ENCODE results near the gene WDFY2. TPM values are rescaled to one million over a fixed set of nuclear protein-coding genes. Genes with fewer than 3 reads are reported as not detected.

The WDFY2 gene
- polyA plus RNA-seq, 1 donor from 2014 or later = 5.3 TPM

GRCh38 chr13:51612867-51613266 lies 28.6 kb downstream of the WDFY2 start:
- Histone ChIP-seq H3K36me3 (ENCODE audit: insufficient read depth, low read length) (no peaks in the 10 kb centered on the region), H3K27ac (ENCODE audit: low read length) (no peak overlapping the region), H4K20me1 (ENCODE audit: insufficient read depth) (no peaks in the 10 kb centered on the region), H3K9me3 (ENCODE audit: low read length) (no peaks in the 10 kb centered on the region), H3K79me2 (replicated peaks; ENCODE audit: insufficient read depth, low read length) (peaks cover 13% of the 10 kb centered on the region), H3K4me2 (ENCODE audit: low read length) (no peak overlapping the region), H3K27me3 (ENCODE audit: insufficient read depth, low read depth, low read length) (no peaks in the 10 kb centered on the region), H2AFZ (ENCODE audit: low read depth, low read length) (no peak overlapping the region), H3K9me2 (ENCODE audit: insufficient read depth, low read length) (no peaks in the 10 kb centered on the region), H3F3A (ENCODE audit: insufficient read depth, low read length, poor library complexity, severe bottlenecking) (no peaks in the 10 kb centered on the region), H3K4me3 (ENCODE audit: low read length) (no peak overlapping the region), H3K9ac (ENCODE audit: low read length) (no peak overlapping the region)
- TF ChIP-seq POLR2AphosphoS5 (IDR thresholded peaks at IDR 0.05) = no peak
- TF ChIP-seq SMC3 (conservative IDR thresholded peaks at IDR 0.05; ENCODE audit: poor library complexity) = no peak
- TF ChIP-seq EZH2 (IDR thresholded peaks at IDR 0.05; ENCODE audit: borderline replicate concordance, insufficient read depth, low read length, poor library complexity, severe bottlenecking) = no peak
- TF ChIP-seq RAD21 (conservative IDR thresholded peaks at IDR 0.05) = no peak
- no peak for TF ChIP-seq REST (IDR thresholded peaks at IDR 0.05; ENCODE audit: borderline replicate concordance)
- no peak for TF ChIP-seq TAF1 (IDR thresholded peaks at IDR 0.05; ENCODE audit: low read depth)
- no peak for TF ChIP-seq MXI1 (conservative IDR thresholded peaks at IDR 0.05; ENCODE audit: poor library complexity, severe bottlenecking)
- no peak for TF ChIP-seq CTCF (IDR thresholded peaks at IDR 0.05; ENCODE audit: poor library complexity, severe bottlenecking)
- TF ChIP-seq EP300 (conservative IDR thresholded peaks at IDR 0.05; ENCODE audit: poor library complexity, severe bottlenecking) = no peak

GRCh38 chr13:51613535-51613934 lies 29.3 kb downstream of the WDFY2 start:
- no peak overlapping the region for H3K9ac ChIP-seq (ENCODE audit: low read length)
- no peak overlapping the region for H3K4me2 ChIP-seq (ENCODE audit: low read length)
- no peaks in the 10 kb centered on the region for H3K9me3 ChIP-seq (ENCODE audit: low read length)
- no peaks in the 10 kb centered on the region for H3F3A ChIP-seq (ENCODE audit: insufficient read depth, low read length, poor library complexity, severe bottlenecking)
- H3K27ac ChIP-seq (ENCODE audit: low read length) = no peak overlapping the region
- no peaks in the 10 kb centered on the region for H3K36me3 ChIP-seq (ENCODE audit: insufficient read depth, low read length)
- no peaks in the 10 kb centered on the region for H3K9me2 ChIP-seq (ENCODE audit: insufficient read depth, low read length)
- no peaks in the 10 kb centered on the region for H4K20me1 ChIP-seq (ENCODE audit: insufficient read depth)
- no peak overlapping the region for H3K4me3 ChIP-seq (ENCODE audit: low read length)
- H3K79me2 ChIP-seq (replicated peaks; ENCODE audit: insufficient read depth, low read length) = peaks cover 13% of the 10 kb centered on the region
- no peak overlapping the region for H2AFZ ChIP-seq (ENCODE audit: low read depth, low read length)
- TF ChIP-seq TAF1 (IDR thresholded peaks at IDR 0.05; ENCODE audit: low read depth) (no peak), EZH2 (IDR thresholded peaks at IDR 0.05; ENCODE audit: borderline replicate concordance, insufficient read depth, low read length, poor library complexity, severe bottlenecking) (no peak), RAD21 (conservative IDR thresholded peaks at IDR 0.05) (no peak), CTCF (IDR thresholded peaks at IDR 0.05; ENCODE audit: poor library complexity, severe bottlenecking) (no peak), POLR2AphosphoS5 (IDR thresholded peaks at IDR 0.05) (no peak), MXI1 (conservative IDR thresholded peaks at IDR 0.05; ENCODE audit: poor library complexity, severe bottlenecking) (no peak), SMC3 (conservative IDR thresholded peaks at IDR 0.05; ENCODE audit: poor library complexity) (no peak), EP300 (conservative IDR thresholded peaks at IDR 0.05; ENCODE audit: poor library complexity, severe bottlenecking) (no peak), REST (IDR thresholded peaks at IDR 0.05; ENCODE audit: borderline replicate concordance) (no peak)
- H3K27me3 ChIP-seq (ENCODE audit: insufficient read depth, low read depth, low read length) = no peaks in the 10 kb centered on the region
